Karpas-422 (cell line): ENCODE measurements around the gene TCHHL1. TPM values are rescaled to one million over a fixed set of nuclear protein-coding genes. Genes with fewer than 3 reads are reported as not detected.

Experiments used
- DNase-seq: peaks from one replicate; pipeline ENCODE4 v3.0.0-alpha.2; 2015
- H2AFZ ChIP-seq: fragments of 200-600 bp; sonication (generic); 2 replicates; pipeline ENCODE4 v1.6.1; 2014; ENCODE audit warnings: antibody characterized with exemption, low read length, mixed read lengths
- H3K27ac ChIP-seq: fragments of 200-600 bp; sonication (generic); 2 replicates; pipeline ENCODE4 v1.5.1; 2014; ENCODE audit warnings: mild to moderate bottlenecking, low read length, moderate library complexity
- H3K27me3 ChIP-seq: fragments of 200-600 bp; sonication (generic); 2 replicates; pipeline ENCODE4 v1.6.1; 2014; ENCODE audit warnings: low read length, mixed read lengths
- H3K36me3 ChIP-seq: fragments of 200-600 bp; sonication (generic); 2 replicates; pipeline ENCODE4 v1.6.1; 2014; ENCODE audit warnings: low read length, mixed read lengths; ENCODE audit not compliant: insufficient read depth
- H3K4me1 ChIP-seq: fragments of 200-600 bp; sonication (generic); 2 replicates; pipeline ENCODE4 v1.6.1; 2014; ENCODE audit warnings: mild to moderate bottlenecking, low read length, mixed read lengths
- H3K4me2 ChIP-seq: fragments of 200-600 bp; sonication (generic); 2 replicates; pipeline ENCODE4 v1.6.1; 2014; ENCODE audit warnings: low read length, low read depth, mild to moderate bottlenecking; ENCODE audit not compliant: poor library complexity, severe bottlenecking
- H3K4me3 ChIP-seq: fragments of 200-600 bp; sonication (generic); 2 replicates; pipeline ENCODE4 v1.5.1; 2014; ENCODE audit warnings: mild to moderate bottlenecking, antibody characterized with exemption, low read length, mixed read lengths
- H3K79me2 ChIP-seq: fragments of 200-600 bp; sonication (generic); 2 replicates; pipeline ENCODE4 v1.6.1; 2014; ENCODE audit warnings: mild to moderate bottlenecking, low read length, mixed read lengths
- H3K9ac ChIP-seq: fragments of 200-600 bp; sonication (generic); 2 replicates; pipeline ENCODE4 v1.6.0; 2014; ENCODE audit warnings: low read length
- H3K9me2 ChIP-seq: fragments of 200-600 bp; sonication (generic), shearing (Covaris generic); replicated peaks from 2 replicates; pipeline ENCODE4 v1.6.0; 2014; ENCODE audit warnings: mild to moderate bottlenecking, low read length, moderate library complexity; ENCODE audit not compliant: insufficient read depth
- H3K9me3 ChIP-seq: fragments of 300-700, 200-600 bp; sonication (generic); 2 replicates; pipeline ENCODE4 v1.6.1; 2014; ENCODE audit warnings: low read length, mixed read lengths
- H4K20me1 ChIP-seq: fragments of 200-600 bp; sonication (generic); 2 replicates; pipeline ENCODE4 v1.6.1; 2014; ENCODE audit warnings: mild to moderate bottlenecking, antibody characterized with exemption, low read length, low read depth; ENCODE audit not compliant: insufficient read depth
- total RNA-seq: library from RNA; depleted of rRNA; stranded (reverse); fragments of >200 nt; shearing (Covaris generic); gene quantifications from 2 replicates; pipeline ENCODE4 v1.2.3, GENCODE V29; 2014; ENCODE audit warnings: low replicate concordance

TCHHL1 gene
- total RNA-seq, 1 experiment from 2014 or later = not detected

DNA sequence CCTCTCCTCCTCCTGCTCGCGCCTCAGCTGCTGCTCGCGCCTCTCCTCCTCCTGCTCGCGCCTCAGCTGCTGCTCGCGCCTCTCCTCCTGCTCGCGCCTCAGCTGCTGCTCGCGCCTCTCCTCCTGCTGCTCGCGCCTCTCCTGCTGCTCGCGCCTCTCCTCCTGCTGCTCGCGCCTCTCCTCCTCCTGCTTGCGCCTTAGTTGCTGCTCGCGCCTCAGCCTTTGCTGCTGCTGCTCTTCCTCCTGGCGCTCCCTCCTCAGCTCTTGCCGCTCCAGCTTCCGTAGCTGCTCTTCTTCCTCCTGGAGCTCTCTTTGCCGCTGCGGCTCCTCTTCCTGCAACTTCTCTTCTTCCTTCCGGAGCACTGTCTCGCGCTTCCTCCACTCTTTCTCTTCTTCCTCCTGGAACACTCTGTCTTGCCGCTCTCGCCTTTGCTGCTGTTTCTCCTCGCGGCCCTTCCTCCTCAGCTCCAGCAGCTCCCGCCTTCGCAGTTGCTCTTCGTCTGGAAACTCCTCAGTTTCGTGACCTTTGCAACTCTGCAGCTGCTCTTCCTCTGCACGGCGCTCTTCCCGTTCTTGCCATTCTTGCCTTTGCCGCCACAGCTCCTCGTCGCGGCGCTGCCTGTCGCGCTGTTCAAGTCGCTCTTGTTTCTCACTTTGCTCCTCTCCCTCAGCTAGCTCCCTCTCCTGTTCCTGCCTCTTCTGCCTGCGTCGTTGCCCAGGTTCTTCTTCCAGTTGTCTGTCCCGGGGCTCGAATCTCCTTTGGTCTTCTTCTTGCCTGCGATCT is 23.4 kb upstream of the TCHHL1 start:
- DNase-seq = peak; percentile 49
- no peaks in the 10 kb centered on the region for H3K9me2 ChIP-seq
- peak overlapping the region; percentile 62 for H3K4me3 ChIP-seq
- H3K4me1 ChIP-seq = peaks cover 20% of the 10 kb centered on the region
- no peaks in the 10 kb centered on the region for H4K20me1 ChIP-seq
- peak overlapping the region; percentile 91; the same call in 1 of the 2 replicates for H2AFZ ChIP-seq
- H3K27ac ChIP-seq = no peak overlapping the region
- H3K9me3 ChIP-seq = no peaks in the 10 kb centered on the region
- no peaks in the 10 kb centered on the region for H3K36me3 ChIP-seq
- H3K4me2 ChIP-seq = peak overlapping the region; percentile 78
- no peaks in the 10 kb centered on the region for H3K27me3 ChIP-seq
- H3K79me2 ChIP-seq = no peaks in the 10 kb centered on the region
- peak overlapping the region; percentile 46 for H3K9ac ChIP-seq

DNA sequence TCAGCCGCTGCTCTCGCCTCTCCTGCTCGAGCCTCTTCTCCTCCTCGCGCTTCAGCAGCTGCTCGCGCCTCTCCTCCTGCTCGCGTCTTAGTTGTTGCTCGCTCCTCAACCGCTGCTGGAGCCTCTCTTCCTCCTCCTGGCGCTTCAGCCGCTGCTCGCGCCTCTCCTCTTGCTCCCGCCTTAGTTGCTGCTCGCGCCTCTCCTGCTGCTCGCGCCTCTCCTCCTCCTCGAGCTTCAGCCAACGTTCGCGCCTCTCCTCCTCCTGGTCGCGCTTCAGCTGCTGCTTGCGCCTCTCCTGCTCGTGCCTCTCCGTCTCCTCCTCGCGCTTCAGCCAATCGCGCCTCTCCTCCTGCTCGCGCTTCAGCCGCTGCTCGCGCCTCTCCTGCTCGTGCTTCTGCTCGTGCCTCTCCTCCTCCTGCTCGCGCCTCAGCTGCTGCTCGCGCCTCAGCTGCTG is 22.7 kb upstream of the TCHHL1 start:
- no peaks in the 10 kb centered on the region for H3K9me3 ChIP-seq
- H3K4me1 ChIP-seq = peaks cover 20% of the 10 kb centered on the region
- H3K36me3 ChIP-seq = no peaks in the 10 kb centered on the region
- no peak overlapping the region for H3K27ac ChIP-seq
- H3K27me3 ChIP-seq = no peaks in the 10 kb centered on the region
- no peaks in the 10 kb centered on the region for H3K9me2 ChIP-seq
- no peak overlapping the region for H3K9ac ChIP-seq
- H4K20me1 ChIP-seq = no peaks in the 10 kb centered on the region
- peak overlapping the region; percentile 78 for H3K4me2 ChIP-seq
- H3K79me2 ChIP-seq = no peaks in the 10 kb centered on the region
- DNase-seq = peak; percentile 82
- H2AFZ ChIP-seq = peak overlapping the region; percentile 63; the same call in 1 of the 2 replicates
- peak overlapping the region; percentile 62; the same call in 1 of the 2 replicates for H3K4me3 ChIP-seq

DNA sequence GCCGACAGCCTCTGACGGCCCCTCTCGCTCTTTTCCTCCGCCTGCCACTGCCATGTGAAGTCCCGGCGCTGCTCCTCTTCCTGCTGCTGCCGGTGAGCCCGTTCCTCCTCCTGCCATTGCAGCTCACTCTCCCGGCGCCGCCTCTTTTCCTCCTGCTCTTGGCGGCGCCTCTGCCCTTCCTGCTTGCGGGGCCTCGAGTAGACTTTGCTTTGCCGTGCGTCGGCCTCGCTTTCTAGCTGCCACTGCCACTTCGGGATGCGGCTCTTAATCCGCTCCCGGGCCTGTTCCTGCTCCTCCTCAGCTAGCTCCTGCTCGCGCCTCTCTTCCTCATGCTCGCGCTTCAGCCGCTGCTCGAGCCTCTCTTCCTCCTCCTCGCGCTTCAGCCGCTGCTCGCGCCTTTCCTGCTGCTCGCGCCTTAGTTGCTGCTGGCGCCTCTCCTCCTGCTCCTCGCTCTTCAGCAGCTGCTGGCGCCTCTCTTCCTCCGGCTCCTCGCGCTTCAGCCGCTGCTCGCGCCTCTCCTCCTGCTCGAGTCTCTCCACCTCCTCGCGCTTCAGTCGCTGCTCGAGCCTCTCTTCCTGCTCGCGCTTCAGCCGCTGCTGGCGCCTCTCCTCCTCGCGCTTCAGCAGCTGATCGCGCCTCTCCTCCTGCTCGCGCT is 22.1 kb upstream of the TCHHL1 start:
- peaks cover 20% of the 10 kb centered on the region for H3K4me1 ChIP-seq
- H3K79me2 ChIP-seq = no peaks in the 10 kb centered on the region
- H3K4me2 ChIP-seq = peak overlapping the region; percentile 78
- no peaks in the 10 kb centered on the region for H3K36me3 ChIP-seq
- no peak overlapping the region for H3K9ac ChIP-seq
- peak overlapping the region; percentile 62; the same call in 1 of the 2 replicates for H3K4me3 ChIP-seq
- H3K27me3 ChIP-seq = no peaks in the 10 kb centered on the region
- peak; percentile 64 for DNase-seq
- no peaks in the 10 kb centered on the region for H4K20me1 ChIP-seq
- no peaks in the 10 kb centered on the region for H3K9me2 ChIP-seq
- H3K9me3 ChIP-seq = no peaks in the 10 kb centered on the region
- peak overlapping the region; percentile 63; the same call in 1 of the 2 replicates for H2AFZ ChIP-seq
- H3K27ac ChIP-seq = no peak overlapping the region

DNA sequence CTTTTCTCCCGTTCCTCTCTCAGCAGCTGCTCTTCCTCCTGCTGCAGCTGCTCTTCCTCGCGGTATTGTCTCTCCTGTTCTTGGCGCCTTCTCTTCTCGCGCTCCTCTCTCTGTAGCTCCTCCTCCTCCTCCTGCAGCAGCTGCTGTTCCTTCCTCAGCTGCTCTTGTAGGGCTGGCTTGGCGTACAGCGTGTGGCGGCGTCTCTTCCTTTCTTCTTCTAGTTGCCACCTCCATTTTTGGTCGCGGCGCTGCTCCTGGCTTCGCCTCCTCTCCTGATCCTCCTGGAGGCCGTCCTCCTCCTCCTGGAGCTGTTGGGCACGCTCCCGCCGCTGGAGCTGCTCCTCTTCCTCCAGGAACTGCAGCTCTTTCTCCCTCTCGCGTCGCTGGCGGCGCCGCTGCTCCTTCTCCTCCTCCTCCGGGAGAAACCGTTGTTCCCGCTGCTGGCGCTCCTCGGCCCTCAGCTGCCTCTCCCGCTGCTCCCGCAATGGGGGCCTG is 21.5 kb upstream of the TCHHL1 start:
- Histone ChIP-seq H3K9me2 (no peaks in the 10 kb centered on the region), H3K4me1 (peaks cover 20% of the 10 kb centered on the region), H3K27me3 (no peaks in the 10 kb centered on the region), H3K9ac (no peak overlapping the region), H3K79me2 (no peaks in the 10 kb centered on the region), H3K36me3 (no peaks in the 10 kb centered on the region), H3K27ac (no peak overlapping the region), H3K4me3 (no peak overlapping the region), H3K9me3 (no peaks in the 10 kb centered on the region), H2AFZ (no peak overlapping the region), H3K4me2 (no peak overlapping the region), H4K20me1 (no peaks in the 10 kb centered on the region)
- DNase-seq = no peak

DNA sequence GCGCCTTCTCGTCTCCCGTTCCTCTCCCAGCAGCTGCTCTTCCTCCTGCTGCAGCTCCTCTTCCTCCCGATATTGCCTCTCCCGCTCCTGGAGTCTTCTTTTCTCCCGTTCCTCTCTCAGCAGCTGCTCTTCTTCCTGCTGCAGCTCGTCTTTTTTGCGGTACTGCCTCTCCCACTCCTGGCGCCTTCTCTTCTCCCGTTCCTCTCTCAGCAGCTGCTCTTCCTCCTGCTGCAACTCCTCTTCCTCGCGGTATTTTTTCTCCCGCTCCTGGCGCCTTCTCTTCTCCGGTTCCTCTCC is 21.1 kb upstream of the TCHHL1 start:
- no peak overlapping the region for H3K4me3 ChIP-seq
- H3K4me2 ChIP-seq = no peak overlapping the region
- H3K79me2 ChIP-seq = no peaks in the 10 kb centered on the region
- no peak for DNase-seq
- no peaks in the 10 kb centered on the region for H3K36me3 ChIP-seq
- H3K27ac ChIP-seq = no peak overlapping the region
- no peak overlapping the region for H3K9ac ChIP-seq
- H4K20me1 ChIP-seq = no peaks in the 10 kb centered on the region
- H3K4me1 ChIP-seq = peaks cover 20% of the 10 kb centered on the region
- H3K9me2 ChIP-seq = no peaks in the 10 kb centered on the region
- H2AFZ ChIP-seq = no peak overlapping the region
- no peaks in the 10 kb centered on the region for H3K27me3 ChIP-seq
- no peaks in the 10 kb centered on the region for H3K9me3 ChIP-seq

DNA sequence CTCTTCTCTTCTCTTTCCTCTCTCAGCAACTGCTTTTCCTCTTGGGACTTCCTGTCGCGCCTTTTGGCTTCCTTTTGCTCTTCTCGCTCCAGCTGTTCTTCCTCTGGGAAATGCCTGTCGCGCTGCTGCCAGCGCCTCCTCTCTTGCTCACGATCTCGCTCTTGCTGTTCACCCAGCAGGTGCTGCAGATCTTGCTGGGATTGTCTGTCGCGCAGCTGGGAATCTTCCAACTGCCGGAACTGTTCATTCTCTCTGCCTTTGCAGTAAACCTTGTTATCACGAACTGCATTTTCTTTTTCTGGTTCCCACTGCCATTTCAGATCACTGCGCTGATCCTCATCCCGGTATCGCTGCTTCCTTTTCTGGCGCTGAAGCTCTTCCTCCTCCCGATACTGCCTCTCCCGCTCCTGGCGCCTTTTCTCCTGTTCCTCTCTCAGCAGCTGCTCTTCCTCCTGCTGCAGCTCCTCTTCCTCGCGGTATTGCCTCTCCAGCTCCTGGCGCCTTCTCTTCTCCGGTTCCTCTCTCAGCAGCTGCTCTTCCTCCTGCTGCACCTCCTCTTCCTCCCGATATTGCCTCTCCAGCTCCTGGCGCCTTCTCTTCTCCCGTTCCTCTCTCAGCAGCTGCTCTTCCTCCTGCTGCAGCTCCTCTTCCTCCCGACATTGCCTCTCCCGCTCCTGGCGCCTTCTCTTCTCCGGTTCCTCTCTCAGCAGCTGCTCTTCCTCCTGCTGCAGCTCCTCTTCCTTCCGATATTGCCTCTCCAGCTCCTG is 20.6 kb upstream of the TCHHL1 start:
- no peak overlapping the region for H3K4me3 ChIP-seq
- H3K9me3 ChIP-seq = no peaks in the 10 kb centered on the region
- peaks cover 20% of the 10 kb centered on the region for H3K4me1 ChIP-seq
- H3K27ac ChIP-seq = no peak overlapping the region
- H3K4me2 ChIP-seq = no peak overlapping the region
- H3K9ac ChIP-seq = no peak overlapping the region
- H4K20me1 ChIP-seq = no peaks in the 10 kb centered on the region
- no peaks in the 10 kb centered on the region for H3K79me2 ChIP-seq
- H2AFZ ChIP-seq = no peak overlapping the region
- no peaks in the 10 kb centered on the region for H3K36me3 ChIP-seq
- H3K9me2 ChIP-seq = no peaks in the 10 kb centered on the region
- DNase-seq = no peak
- H3K27me3 ChIP-seq = no peaks in the 10 kb centered on the region

DNA sequence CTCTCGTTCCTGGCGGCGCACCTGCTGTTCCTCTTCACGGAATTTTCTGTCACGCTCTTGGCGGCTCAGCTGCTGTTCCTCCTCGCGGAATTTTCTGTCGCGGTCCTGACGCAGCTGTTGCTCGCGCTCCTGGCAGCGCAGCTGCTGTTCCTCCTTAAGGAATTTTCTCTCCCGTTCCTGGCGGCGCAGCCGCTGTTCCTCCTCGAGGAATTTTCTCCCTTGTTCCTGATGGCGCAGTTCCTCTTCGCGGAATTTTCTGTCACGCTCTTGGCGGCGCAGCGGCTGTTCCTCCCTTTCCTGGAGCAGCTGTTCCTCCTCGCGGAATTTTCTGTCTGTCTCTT is 20.0 kb upstream of the TCHHL1 start:
- H3K36me3 ChIP-seq = no peaks in the 10 kb centered on the region
- no peaks in the 10 kb centered on the region for H3K9me2 ChIP-seq
- H3K9ac ChIP-seq = no peak overlapping the region
- peaks cover 20% of the 10 kb centered on the region for H3K4me1 ChIP-seq
- H3K27me3 ChIP-seq = no peaks in the 10 kb centered on the region
- H3K4me3 ChIP-seq = no peak overlapping the region
- no peak overlapping the region for H2AFZ ChIP-seq
- DNase-seq = no peak
- no peaks in the 10 kb centered on the region for H3K79me2 ChIP-seq
- no peaks in the 10 kb centered on the region for H4K20me1 ChIP-seq
- H3K27ac ChIP-seq = no peak overlapping the region
- no peaks in the 10 kb centered on the region for H3K9me3 ChIP-seq
- no peak overlapping the region for H3K4me2 ChIP-seq
